NCI-H2227 (cell line): ENCODE results near the gene SHKBP1.
A peak's percentile ranks its signal among the peaks of the same experiment; 100 is the strongest.
"Not testable (repeated sequence)": the region's sequence is repeated elsewhere in the genome, so short reads cannot be mapped to it uniquely, and the experiment has no call there.

Experiments used
- DNase-seq: peaks from one replicate; lab custom pipeline; 2025; ENCODE audit not compliant: unreplicated experiment; lab: John Stamatoyannopoulos, UW

Gene SHKBP1

DNA sequence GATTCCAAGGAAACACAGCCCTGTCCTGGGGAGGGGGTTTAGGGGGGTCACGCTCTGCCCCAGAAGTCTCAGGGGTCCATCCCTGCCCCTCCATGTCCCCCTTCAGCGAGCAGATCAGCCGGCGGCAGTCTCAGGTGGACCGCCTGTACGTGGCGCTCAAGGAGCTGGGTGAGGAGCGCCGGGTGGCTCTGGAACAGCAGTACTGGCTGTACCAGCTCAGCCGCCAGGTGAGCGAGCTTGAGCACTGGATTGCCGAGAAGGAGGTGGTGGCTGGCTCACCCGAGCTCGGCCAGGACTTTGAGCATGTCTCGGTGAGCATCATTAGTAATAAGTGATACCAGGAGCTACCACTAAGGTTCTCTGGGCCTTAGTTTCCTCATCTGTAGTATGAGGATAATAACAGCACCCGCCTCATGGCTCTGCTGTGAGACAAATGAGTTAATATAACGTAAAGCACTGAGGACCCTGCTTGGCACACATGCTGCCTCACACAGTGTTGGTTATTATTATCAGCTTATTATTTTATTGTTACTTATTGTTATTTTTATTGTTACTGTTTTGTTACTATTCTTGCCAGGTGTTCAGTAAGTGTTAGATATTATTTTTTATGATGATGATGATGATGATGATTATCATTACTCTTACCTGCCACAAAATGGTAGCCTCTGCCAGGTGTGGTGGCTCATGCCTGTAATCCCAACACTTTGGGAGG is 20.5 kb upstream of the SHKBP1 start:
- DNase-seq: no peak

DNA sequence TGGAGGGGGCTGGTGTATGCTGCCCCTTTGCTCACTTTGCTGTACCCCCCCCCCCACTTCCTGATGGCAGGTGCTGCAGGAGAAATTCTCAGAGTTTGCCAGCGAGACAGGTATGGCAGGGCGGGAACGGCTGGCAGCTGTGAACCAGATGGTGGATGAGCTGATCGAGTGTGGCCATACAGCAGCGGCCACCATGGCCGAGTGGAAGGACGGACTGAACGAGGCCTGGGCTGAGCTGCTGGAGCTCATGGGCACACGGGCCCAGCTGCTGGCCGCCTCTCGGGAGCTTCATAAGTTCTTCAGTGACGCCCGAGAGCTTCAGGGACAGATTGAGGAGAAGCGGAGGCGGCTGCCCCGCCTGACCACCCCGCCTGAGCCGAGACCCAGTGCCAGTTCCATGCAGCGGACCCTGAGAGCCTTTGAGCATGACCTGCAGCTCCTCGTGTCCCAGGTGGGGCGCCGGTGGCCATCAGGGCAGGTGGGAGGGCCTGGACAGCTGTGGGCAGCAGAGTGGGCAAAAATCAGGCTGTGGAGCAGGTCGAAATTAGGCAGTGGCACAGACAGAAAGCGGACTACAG is 19.6 kb upstream of the SHKBP1 start:
- DNase-seq: no peak

GRCh38 chr19:40559394-40559793 is 17.3 kb upstream of the SHKBP1 start:
- no peak for DNase-seq

GRCh38 chr19:40560092-40560507 is 16.6 kb upstream of the SHKBP1 start:
- no peak for DNase-seq

DNA sequence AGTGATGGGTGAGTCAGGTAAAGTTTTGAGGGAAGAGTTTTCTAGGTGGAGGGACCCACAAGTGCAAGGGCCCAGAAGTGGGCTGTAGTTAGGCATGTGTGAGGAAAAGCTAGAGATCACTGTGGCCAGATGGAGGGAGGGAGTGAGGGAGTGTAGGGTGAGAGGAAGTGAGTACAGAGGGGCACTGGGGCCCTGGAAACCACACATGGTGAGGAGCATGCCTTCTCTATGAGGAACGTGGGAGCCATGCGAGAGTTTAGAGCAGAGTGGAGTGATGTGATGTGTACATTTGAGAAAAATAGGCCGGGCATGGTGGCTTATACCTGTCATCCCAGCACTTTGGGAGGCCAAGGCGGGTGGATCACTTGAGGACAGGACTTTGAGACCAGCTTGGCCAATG is 14.7 kb upstream of the SHKBP1 start:
- no peak for DNase-seq

DNA sequence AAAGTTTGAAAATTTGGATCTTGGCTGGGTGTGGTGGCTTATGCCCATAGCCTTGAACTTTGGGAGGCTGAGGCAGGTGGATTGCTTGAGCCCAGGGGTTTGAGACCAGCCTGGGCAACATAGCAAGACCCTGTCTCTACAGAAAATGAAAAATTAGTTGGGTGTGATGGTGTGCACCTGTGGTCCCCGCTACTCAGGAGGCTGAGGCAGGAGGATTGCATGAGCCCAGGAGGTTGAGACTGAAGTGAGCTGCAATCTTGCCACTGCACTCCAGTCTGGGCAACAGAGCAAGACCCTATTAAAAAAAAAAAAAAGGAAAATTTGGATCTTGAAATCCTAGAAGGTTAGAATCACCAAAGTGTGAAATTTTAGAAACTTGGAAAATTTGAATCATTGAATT is 12.1 kb upstream of the SHKBP1 start:
- DNase-seq: not testable (repeated sequence)

DNA sequence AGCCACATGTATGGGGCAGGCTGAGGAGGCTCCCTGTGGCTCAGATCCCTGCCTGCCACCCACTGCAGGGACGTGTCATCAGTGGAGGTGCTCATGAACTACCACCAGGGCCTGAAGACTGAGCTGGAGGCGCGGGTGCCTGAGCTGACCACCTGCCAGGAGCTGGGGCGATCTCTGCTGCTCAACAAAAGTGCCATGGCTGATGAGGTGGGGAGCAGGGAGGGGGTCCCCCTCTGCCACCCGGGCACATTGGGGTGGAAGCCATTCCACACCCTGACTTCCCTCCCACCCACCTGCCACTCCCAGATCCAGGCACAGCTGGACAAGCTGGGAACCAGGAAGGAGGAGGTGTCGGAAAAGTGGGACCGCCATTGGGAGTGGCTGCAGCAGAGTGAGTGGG is 11.3 kb upstream of the SHKBP1 start:
- DNase-seq: no peak

DNA sequence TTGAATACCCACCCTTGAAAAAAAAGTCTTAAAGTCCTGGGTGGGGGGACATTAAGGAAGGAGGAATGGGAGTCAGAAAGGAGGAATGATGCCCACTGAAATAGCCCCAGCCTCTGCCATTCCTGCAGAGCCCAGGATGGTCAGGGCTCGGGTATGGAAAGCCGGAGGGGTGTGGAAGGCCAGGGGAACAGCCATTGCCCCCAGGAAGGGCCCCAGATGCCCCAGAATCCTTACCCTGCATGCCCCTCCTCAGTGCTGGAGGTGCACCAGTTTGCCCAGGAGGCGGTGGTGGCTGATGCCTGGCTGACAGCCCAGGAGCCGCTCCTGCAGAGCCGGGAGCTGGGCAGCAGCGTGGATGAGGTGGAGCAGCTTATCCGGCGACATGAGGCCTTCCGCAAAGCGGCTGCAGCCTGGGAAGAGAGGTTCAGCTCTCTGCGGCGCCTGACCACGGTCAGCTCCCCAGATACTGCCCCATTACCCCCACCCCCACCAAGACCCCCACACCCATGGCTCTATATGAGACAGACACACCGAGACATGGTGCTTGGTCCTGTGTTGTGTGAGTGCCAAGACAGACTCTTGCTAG is 10.7 kb upstream of the SHKBP1 start:
- DNase-seq: no peak

- no peak for DNase-seq
Measured at GRCh38 chr19:40567040-40567749, 9.5 kb upstream of the SHKBP1 start.

DNA sequence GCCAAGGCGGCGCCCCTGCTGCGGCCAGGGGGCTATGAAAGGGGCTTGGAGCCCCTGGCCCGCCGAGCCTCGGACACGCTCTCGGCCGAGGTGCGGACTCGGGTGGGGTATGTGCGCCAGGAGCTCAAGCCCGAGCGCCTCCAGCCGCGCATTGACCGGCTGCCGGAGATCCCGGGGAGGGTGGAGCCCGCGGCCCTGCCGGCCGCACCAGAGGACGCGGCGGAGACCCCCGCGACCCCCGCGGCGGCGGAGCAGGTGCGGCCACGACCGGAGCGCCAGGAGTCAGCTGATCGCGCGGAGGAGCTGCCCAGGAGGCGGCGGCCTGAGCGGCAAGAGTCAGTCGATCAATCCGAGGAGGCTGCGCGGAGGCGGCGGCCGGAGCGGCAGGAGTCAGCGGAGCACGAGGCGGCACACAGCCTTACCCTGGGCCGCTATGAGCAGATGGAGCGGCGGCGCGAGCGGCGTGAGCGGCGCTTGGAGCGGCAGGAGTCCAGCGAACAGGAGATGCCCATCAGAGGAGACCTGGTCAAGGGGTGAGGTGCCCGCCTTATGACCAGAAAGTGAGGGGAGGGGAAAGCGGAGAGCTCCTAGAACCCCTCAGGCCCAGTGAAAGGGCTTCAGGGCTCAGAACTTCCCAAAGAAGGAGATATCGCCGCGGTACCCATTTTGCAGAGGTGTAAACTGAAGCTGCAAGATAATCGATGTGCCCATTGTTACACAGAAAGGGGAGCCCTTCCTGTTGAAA is 8.8 kb upstream of the SHKBP1 start:
- no peak for DNase-seq

DNA sequence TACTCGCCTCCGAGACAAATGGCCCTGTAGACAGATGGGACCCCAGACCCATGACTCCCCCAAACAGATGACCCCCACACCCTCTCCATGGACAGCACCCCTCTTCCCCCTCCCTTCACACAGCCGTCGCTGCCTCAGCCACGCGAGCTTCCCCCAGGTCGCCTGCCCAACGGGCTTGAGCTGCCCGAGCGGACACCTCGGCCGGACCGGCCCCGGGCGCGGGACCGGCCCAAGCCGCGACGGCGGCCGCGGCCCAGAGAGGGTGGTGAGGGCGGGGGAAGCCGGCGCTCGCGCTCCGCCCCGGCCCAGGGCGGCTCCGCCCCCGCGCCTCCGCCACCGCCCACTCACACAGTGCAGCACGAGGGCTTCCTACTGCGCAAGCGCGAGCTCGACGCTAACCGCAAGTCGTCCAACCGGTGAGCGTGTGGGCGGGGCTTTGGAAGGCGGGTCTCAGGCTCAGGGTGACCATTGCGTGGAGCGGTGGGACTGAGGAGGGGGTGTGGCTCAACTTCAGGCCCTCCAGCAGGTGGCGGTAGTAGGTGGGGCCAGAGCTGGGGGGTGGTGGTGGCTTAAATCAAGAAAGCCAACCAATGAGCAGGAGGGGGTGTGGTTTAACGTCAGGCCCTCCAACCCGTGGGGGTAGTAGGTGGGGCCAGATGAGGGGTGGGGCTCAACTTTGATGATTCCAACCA is 6.2 kb upstream of the SHKBP1 start:
- DNase-seq: peak; percentile 100

- DNase-seq: no peak
Measured at GRCh38 chr19:40571005-40571318, 5.7 kb upstream of the SHKBP1 start.

DNA sequence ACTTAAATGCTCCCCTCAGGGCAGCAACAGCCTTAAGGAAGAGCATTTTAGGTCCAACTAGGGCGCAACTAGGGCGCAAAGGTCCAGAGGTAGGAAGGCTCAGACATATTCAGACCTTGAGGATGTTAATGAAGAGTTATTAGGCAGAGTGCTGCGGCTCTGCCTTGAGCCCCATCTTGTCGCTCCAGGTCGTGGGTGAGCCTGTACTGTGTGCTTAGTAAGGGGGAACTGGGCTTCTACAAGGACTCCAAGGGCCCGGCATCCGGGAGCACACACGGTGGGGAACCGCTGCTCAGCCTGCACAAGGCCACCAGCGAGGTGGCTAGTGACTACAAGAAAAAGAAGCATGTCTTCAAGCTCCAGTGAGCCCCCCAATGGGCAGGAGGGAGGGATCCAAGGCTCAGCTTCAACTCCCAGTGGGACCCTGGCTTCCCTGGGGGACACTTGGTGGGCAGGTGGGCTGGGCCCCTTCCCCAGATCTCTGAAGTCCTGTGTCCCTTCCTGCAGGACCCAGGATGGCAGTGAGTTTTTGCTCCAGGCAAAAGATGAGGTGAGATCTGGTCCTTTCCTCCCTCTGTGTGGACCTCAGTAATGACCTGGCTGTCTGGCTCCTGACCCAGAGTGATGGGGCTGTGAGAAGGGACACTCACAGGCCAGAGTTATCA is 4.7 kb upstream of the SHKBP1 start:
- DNase-seq: no peak

- DNase-seq: peak; percentile 80
Measured at GRCh38 chr19:40575326-40575725, 1.3 kb upstream of the SHKBP1 start.

GRCh38 chr19:40576151-40576584 is 505 bp upstream of the SHKBP1 start:
- DNase-seq: peak; percentile 92

- DNase-seq: peak; percentile 80
Measured at GRCh38 chr19:40578442-40578908, 1.8 kb downstream of the SHKBP1 start.

GRCh38 chr19:40580619-40581018 is 3.9 kb downstream of the SHKBP1 start:
- no peak for DNase-seq

DNA sequence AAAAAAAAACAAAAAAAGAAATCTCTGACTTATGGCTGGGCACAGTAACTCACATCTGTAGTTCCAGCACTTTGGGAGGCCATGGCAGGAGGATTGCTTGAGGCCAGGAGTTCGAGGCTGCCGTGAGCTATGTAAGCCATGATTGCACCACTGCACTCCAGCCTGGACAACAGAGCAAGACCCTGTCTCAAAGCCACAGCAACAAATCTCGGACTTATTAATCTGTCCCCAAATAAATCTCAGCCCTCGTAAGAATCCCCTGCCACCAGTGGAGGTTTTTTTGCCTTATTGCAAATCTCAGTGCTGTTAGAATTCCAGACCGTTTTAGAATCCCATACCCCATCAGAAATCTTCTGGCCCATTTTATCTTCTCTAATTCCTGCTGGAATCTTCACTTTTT is 4.9 kb downstream of the SHKBP1 start:
- DNase-seq: no peak

DNA sequence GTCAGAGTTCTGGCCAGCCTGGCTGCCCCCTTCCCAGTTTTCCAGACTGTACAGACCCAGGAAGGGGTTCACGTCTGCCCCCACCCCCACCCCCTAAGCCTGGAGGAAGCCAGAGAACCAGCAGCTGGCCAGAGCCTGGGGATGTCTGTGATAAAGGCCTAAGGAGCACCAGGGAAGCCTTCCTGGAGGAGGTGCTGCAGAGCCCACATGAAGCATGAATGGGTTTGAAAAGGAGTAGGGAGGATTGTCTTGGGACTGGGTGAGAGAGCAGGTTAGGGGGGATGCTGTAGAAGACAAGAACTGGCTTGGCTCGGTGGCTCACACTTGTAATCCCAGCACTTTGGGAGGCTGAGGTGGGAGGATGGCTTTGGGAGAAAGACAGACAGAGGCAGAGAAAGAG is 5.8 kb downstream of the SHKBP1 start:
- no peak for DNase-seq

DNA sequence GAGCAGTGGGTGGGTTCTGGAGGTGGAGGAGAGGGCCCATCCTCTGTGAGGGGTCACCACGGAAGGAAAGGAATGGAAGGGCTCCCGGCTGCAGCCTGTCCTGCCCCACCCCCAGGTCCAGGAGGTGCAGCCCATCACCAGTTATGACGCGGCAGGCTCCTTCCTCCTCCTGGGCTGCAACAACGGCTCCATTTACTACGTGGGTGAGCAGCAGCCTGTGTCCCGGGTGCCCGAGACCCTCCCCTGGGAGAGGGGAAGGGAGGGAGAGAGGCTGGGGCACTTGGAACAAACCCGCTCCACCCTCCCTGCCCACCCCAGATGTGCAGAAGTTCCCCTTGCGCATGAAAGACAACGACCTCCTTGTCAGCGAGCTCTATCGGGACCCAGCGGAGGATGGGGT is 6.6 kb downstream of the SHKBP1 start:
- no peak for DNase-seq
